ENCODE measurements around the gene SETMAR. TPM values are rescaled to one million over a fixed set of nuclear protein-coding genes. Genes with fewer than 3 reads are reported as not detected.

The SETMAR gene
- total and polyA plus RNA-seq, 2 experiments from 2014 or later: 13.5 to 15.4 TPM

- no peak for DNase-seq (ENCODE audit: low spot score)
- no peak overlapping the region for H3K4me3 ChIP-seq
- H3K9me3 ChIP-seq (ENCODE audit: low read depth): no peaks in the 10 kb centered on the region
- H2AFZ ChIP-seq: no peak overlapping the region
- H3K79me2 ChIP-seq: no peaks in the 10 kb centered on the region
- no peaks in the 10 kb centered on the region for H3K27me3 ChIP-seq
- no peaks in the 10 kb centered on the region for H3K36me3 ChIP-seq (replicated peaks; ENCODE audit: insufficient read depth, low read depth)
- TF ChIP-seq EZH2 (IDR thresholded peaks at IDR 0.05; ENCODE audit: borderline replicate concordance) (no peak), EZH2phosphoT487 (IDR thresholded peaks at IDR 0.05; ENCODE audit: low read depth, severe bottlenecking, unreplicated experiment) (no peak), CTCF (IDR thresholded peaks at IDR 0.05; ENCODE audit: poor library complexity) (no peak)
- H4K20me1 ChIP-seq (ENCODE audit: insufficient read depth, poor library complexity, severe bottlenecking): no peaks in the 10 kb centered on the region
- peak overlapping the region; percentile 16 for H3K27ac ChIP-seq
- H3K4me2 ChIP-seq: no peak overlapping the region
- H3K4me1 ChIP-seq (ENCODE audit: insufficient read depth): no peaks in the 10 kb centered on the region
- H3K9me2 ChIP-seq (replicated peaks; ENCODE audit: insufficient read depth): no peaks in the 10 kb centered on the region
Observed at GRCh38 chr3:4341336-4341675, 38.1 kb downstream of the SETMAR start.

- WGBS (ENCODE audit: low lambda C conversion rate, missing lambda C conversion rate): 73% methylated on average over 1 of the region's 1 CpG
- H3K27ac ChIP-seq: no peak overlapping the region
Observed at GRCh38 chr3:4343258-4343657, 40.1 kb downstream of the SETMAR start.

GRCh38 chr3:4350789-4351163 is 47.6 kb downstream of the SETMAR start:
- H3K27me3 ChIP-seq: no peaks in the 10 kb centered on the region
- H3K79me2 ChIP-seq: no peaks in the 10 kb centered on the region
- H3K9me2 ChIP-seq (replicated peaks; ENCODE audit: insufficient read depth): no peaks in the 10 kb centered on the region
- peak overlapping the region; percentile 70 for H3K4me2 ChIP-seq
- no peaks in the 10 kb centered on the region for H3K36me3 ChIP-seq (replicated peaks; ENCODE audit: insufficient read depth, low read depth)
- TF ChIP-seq EZH2phosphoT487 (IDR thresholded peaks at IDR 0.05; ENCODE audit: low read depth, severe bottlenecking, unreplicated experiment) (no peak), EZH2 (IDR thresholded peaks at IDR 0.05; ENCODE audit: borderline replicate concordance) (no peak), CTCF (IDR thresholded peaks at IDR 0.05; ENCODE audit: poor library complexity) (peak; percentile 89)
- DNase-seq (ENCODE audit: low spot score): peak; percentile 86
- H4K20me1 ChIP-seq (ENCODE audit: insufficient read depth, poor library complexity, severe bottlenecking): no peaks in the 10 kb centered on the region
- WGBS (ENCODE audit: low lambda C conversion rate, missing lambda C conversion rate): 4% methylated on average over 2 of the region's 2 CpGs
- no peaks in the 10 kb centered on the region for H3K9me3 ChIP-seq (ENCODE audit: low read depth)
- H3K4me3 ChIP-seq: no peak overlapping the region
- peaks cover 11% of the 10 kb centered on the region for H3K4me1 ChIP-seq (ENCODE audit: insufficient read depth)
- H2AFZ ChIP-seq: no peak overlapping the region
- H3K27ac ChIP-seq: peak overlapping the region; percentile 46

More at GRCh38 chr3:4343258-4343657, 40.1 kb downstream of the SETMAR start:
- TF ChIP-seq CTCF (IDR thresholded peaks at IDR 0.05; ENCODE audit: poor library complexity) (no peak), EZH2 (IDR thresholded peaks at IDR 0.05; ENCODE audit: borderline replicate concordance) (no peak), EZH2phosphoT487 (IDR thresholded peaks at IDR 0.05; ENCODE audit: low read depth, severe bottlenecking, unreplicated experiment) (no peak)
- no peaks in the 10 kb centered on the region for H3K4me1 ChIP-seq (ENCODE audit: insufficient read depth)
- H2AFZ ChIP-seq: no peak overlapping the region
- H3K9me3 ChIP-seq (ENCODE audit: low read depth): no peaks in the 10 kb centered on the region
- H3K9me2 ChIP-seq (replicated peaks; ENCODE audit: insufficient read depth): no peaks in the 10 kb centered on the region
- H3K36me3 ChIP-seq (replicated peaks; ENCODE audit: insufficient read depth, low read depth): no peaks in the 10 kb centered on the region
- H3K79me2 ChIP-seq: no peaks in the 10 kb centered on the region
- no peaks in the 10 kb centered on the region for H4K20me1 ChIP-seq (ENCODE audit: insufficient read depth, poor library complexity, severe bottlenecking)
- H3K4me3 ChIP-seq: no peak overlapping the region
- H3K27me3 ChIP-seq: no peaks in the 10 kb centered on the region
- no peak for DNase-seq (ENCODE audit: low spot score)
- no peak overlapping the region for H3K4me2 ChIP-seq

Data from hepatocyte (in vitro differentiated cells).